Karpas-422 (cell line): ENCODE data around the gene SLC38A8. TPM values are rescaled to one million over a fixed set of nuclear protein-coding genes. Genes with fewer than 3 reads are reported as not detected.

ENCODE experiments used
- DNase-seq: peaks from one replicate; pipeline ENCODE4 v3.0.0-alpha.2; 2015
- H2AFZ ChIP-seq: fragments of 200-600 bp; sonication (generic); 2 replicates; pipeline ENCODE4 v1.6.1; 2014; ENCODE audit warnings: antibody characterized with exemption, low read length, mixed read lengths
- H3K27ac ChIP-seq: fragments of 200-600 bp; sonication (generic); 2 replicates; pipeline ENCODE4 v1.5.1; 2014; ENCODE audit warnings: mild to moderate bottlenecking, low read length, moderate library complexity
- H3K27me3 ChIP-seq: fragments of 200-600 bp; sonication (generic); 2 replicates; pipeline ENCODE4 v1.6.1; 2014; ENCODE audit warnings: low read length, mixed read lengths
- H3K36me3 ChIP-seq: fragments of 200-600 bp; sonication (generic); 2 replicates; pipeline ENCODE4 v1.6.1; 2014; ENCODE audit warnings: low read length, mixed read lengths; ENCODE audit not compliant: insufficient read depth
- H3K4me1 ChIP-seq: fragments of 200-600 bp; sonication (generic); 2 replicates; pipeline ENCODE4 v1.6.1; 2014; ENCODE audit warnings: mild to moderate bottlenecking, low read length, mixed read lengths
- H3K4me2 ChIP-seq: fragments of 200-600 bp; sonication (generic); 2 replicates; pipeline ENCODE4 v1.6.1; 2014; ENCODE audit warnings: low read length, low read depth, mild to moderate bottlenecking; ENCODE audit not compliant: poor library complexity, severe bottlenecking
- H3K4me3 ChIP-seq: fragments of 200-600 bp; sonication (generic); 2 replicates; pipeline ENCODE4 v1.5.1; 2014; ENCODE audit warnings: mild to moderate bottlenecking, antibody characterized with exemption, low read length, mixed read lengths
- H3K79me2 ChIP-seq: fragments of 200-600 bp; sonication (generic); 2 replicates; pipeline ENCODE4 v1.6.1; 2014; ENCODE audit warnings: mild to moderate bottlenecking, low read length, mixed read lengths
- H3K9ac ChIP-seq: fragments of 200-600 bp; sonication (generic); 2 replicates; pipeline ENCODE4 v1.6.0; 2014; ENCODE audit warnings: low read length
- H3K9me2 ChIP-seq: fragments of 200-600 bp; sonication (generic), shearing (Covaris generic); replicated peaks from 2 replicates; pipeline ENCODE4 v1.6.0; 2014; ENCODE audit warnings: mild to moderate bottlenecking, low read length, moderate library complexity; ENCODE audit not compliant: insufficient read depth
- H3K9me3 ChIP-seq: fragments of 300-700, 200-600 bp; sonication (generic); 2 replicates; pipeline ENCODE4 v1.6.1; 2014; ENCODE audit warnings: low read length, mixed read lengths
- H4K20me1 ChIP-seq: fragments of 200-600 bp; sonication (generic); 2 replicates; pipeline ENCODE4 v1.6.1; 2014; ENCODE audit warnings: mild to moderate bottlenecking, antibody characterized with exemption, low read length, low read depth; ENCODE audit not compliant: insufficient read depth
- total RNA-seq: library from RNA; depleted of rRNA; stranded (reverse); fragments of >200 nt; shearing (Covaris generic); gene quantifications from 2 replicates; pipeline ENCODE4 v1.2.3, GENCODE V29; 2014; ENCODE audit warnings: low replicate concordance

Gene SLC38A8
- total RNA-seq, 1 experiment from 2014 or later, result not detected

- H3K4me1 ChIP-seq, result 0 out of 2 replicates have a peak, but pooled peaks cover 4% of the 10 kb centered on the region
- no peaks in the 10 kb centered on the region for H3K9me2 ChIP-seq
- no peaks in the 10 kb centered on the region for H4K20me1 ChIP-seq
- no peaks in the 10 kb centered on the region for H3K9me3 ChIP-seq
- no peak overlapping the region for H3K4me3 ChIP-seq
- no peak overlapping the region for H2AFZ ChIP-seq
- no peaks in the 10 kb centered on the region for H3K79me2 ChIP-seq
- H3K27ac ChIP-seq, result no peak overlapping the region
- no peaks in the 10 kb centered on the region for H3K27me3 ChIP-seq
- H3K9ac ChIP-seq, result no peak overlapping the region
- H3K4me2 ChIP-seq, result no peak overlapping the region
- no peaks in the 10 kb centered on the region for H3K36me3 ChIP-seq
- no peak for DNase-seq
Observed at GRCh38 chr16:84027625-84028024, 15.0 kb downstream of the SLC38A8 start.

- no peak overlapping the region for H3K4me3 ChIP-seq
- H3K4me1 ChIP-seq, result 0 out of 2 replicates have a peak, but pooled peaks cover 4% of the 10 kb centered on the region
- no peak overlapping the region for H3K4me2 ChIP-seq
- H3K27ac ChIP-seq, result no peak overlapping the region
- H3K9me2 ChIP-seq, result no peaks in the 10 kb centered on the region
- no peaks in the 10 kb centered on the region for H3K27me3 ChIP-seq
- H4K20me1 ChIP-seq, result no peaks in the 10 kb centered on the region
- no peaks in the 10 kb centered on the region for H3K79me2 ChIP-seq
- no peak overlapping the region for H3K9ac ChIP-seq
- H3K9me3 ChIP-seq, result no peaks in the 10 kb centered on the region
- H3K36me3 ChIP-seq, result no peaks in the 10 kb centered on the region
- no peak for DNase-seq
- H2AFZ ChIP-seq, result no peak overlapping the region
Observed at GRCh38 chr16:84026606-84027005, 16.0 kb downstream of the SLC38A8 start.

GRCh38 chr16:84024854-84025253, 17.7 kb downstream of the SLC38A8 start:
- Histone ChIP-seq H3K9me3 (no peaks in the 10 kb centered on the region), H4K20me1 (no peaks in the 10 kb centered on the region), H3K4me1 (0 out of 2 replicates have a peak, but pooled peaks cover 4% of the 10 kb centered on the region), H2AFZ (no peak overlapping the region), H3K9me2 (no peaks in the 10 kb centered on the region), H3K36me3 (no peaks in the 10 kb centered on the region), H3K4me3 (no peak overlapping the region), H3K27me3 (no peaks in the 10 kb centered on the region), H3K79me2 (no peaks in the 10 kb centered on the region), H3K27ac (no peak overlapping the region), H3K9ac (no peak overlapping the region), H3K4me2 (no peak overlapping the region)
- no peak for DNase-seq

GRCh38 chr16:84022644-84023043, 20.0 kb downstream of the SLC38A8 start:
- no peaks in the 10 kb centered on the region for H3K9me3 ChIP-seq
- no peak overlapping the region for H3K27ac ChIP-seq
- H3K9me2 ChIP-seq, result no peaks in the 10 kb centered on the region
- H2AFZ ChIP-seq, result no peak overlapping the region
- no peaks in the 10 kb centered on the region for H4K20me1 ChIP-seq
- H3K4me3 ChIP-seq, result no peak overlapping the region
- no peak for DNase-seq
- no peak overlapping the region for H3K9ac ChIP-seq
- H3K79me2 ChIP-seq, result no peaks in the 10 kb centered on the region
- no peak overlapping the region for H3K4me2 ChIP-seq
- H3K36me3 ChIP-seq, result no peaks in the 10 kb centered on the region
- H3K4me1 ChIP-seq, result no peaks in the 10 kb centered on the region
- no peaks in the 10 kb centered on the region for H3K27me3 ChIP-seq

- Histone ChIP-seq H3K27ac (no peak overlapping the region), H3K4me1 (no peaks in the 10 kb centered on the region), H2AFZ (no peak overlapping the region), H3K27me3 (no peaks in the 10 kb centered on the region), H3K9ac (no peak overlapping the region), H3K79me2 (no peaks in the 10 kb centered on the region), H3K4me3 (no peak overlapping the region), H3K9me3 (no peaks in the 10 kb centered on the region), H4K20me1 (no peaks in the 10 kb centered on the region), H3K4me2 (no peak overlapping the region), H3K9me2 (no peaks in the 10 kb centered on the region), H3K36me3 (no peaks in the 10 kb centered on the region)
- no peak for DNase-seq
Observed at GRCh38 chr16:84021488-84021887, 21.1 kb downstream of the SLC38A8 start.

GRCh38 chr16:84020353-84020752, 22.2 kb downstream of the SLC38A8 start:
- Histone ChIP-seq H3K27me3 (no peaks in the 10 kb centered on the region), H3K4me3 (no peak overlapping the region), H2AFZ (no peak overlapping the region), H3K36me3 (no peaks in the 10 kb centered on the region), H3K4me1 (no peaks in the 10 kb centered on the region), H3K4me2 (no peak overlapping the region), H3K9me3 (no peaks in the 10 kb centered on the region), H3K9me2 (no peaks in the 10 kb centered on the region), H3K9ac (no peak overlapping the region), H3K79me2 (no peaks in the 10 kb centered on the region), H4K20me1 (no peaks in the 10 kb centered on the region), H3K27ac (no peak overlapping the region)
- no peak for DNase-seq

- no peaks in the 10 kb centered on the region for H3K9me3 ChIP-seq
- no peak for DNase-seq
- no peaks in the 10 kb centered on the region for H3K9me2 ChIP-seq
- H3K27ac ChIP-seq, result no peak overlapping the region
- H4K20me1 ChIP-seq, result no peaks in the 10 kb centered on the region
- no peak overlapping the region for H3K9ac ChIP-seq
- H2AFZ ChIP-seq, result no peak overlapping the region
- peaks cover 6% of the 10 kb centered on the region; the same call in 1 of the 2 replicates for H3K4me1 ChIP-seq
- no peaks in the 10 kb centered on the region for H3K36me3 ChIP-seq
- no peak overlapping the region for H3K4me2 ChIP-seq
- no peak overlapping the region for H3K4me3 ChIP-seq
- H3K79me2 ChIP-seq, result no peaks in the 10 kb centered on the region
- H3K27me3 ChIP-seq, result no peaks in the 10 kb centered on the region
Observed at GRCh38 chr16:84018710-84019109, 23.9 kb downstream of the SLC38A8 start.

- no peaks in the 10 kb centered on the region for H3K27me3 ChIP-seq
- H4K20me1 ChIP-seq, result no peaks in the 10 kb centered on the region
- H3K4me1 ChIP-seq, result peaks cover 6% of the 10 kb centered on the region; the same call in 1 of the 2 replicates
- no peak overlapping the region for H2AFZ ChIP-seq
- no peak for DNase-seq
- no peak overlapping the region for H3K9ac ChIP-seq
- H3K36me3 ChIP-seq, result no peaks in the 10 kb centered on the region
- H3K4me3 ChIP-seq, result no peak overlapping the region
- no peaks in the 10 kb centered on the region for H3K79me2 ChIP-seq
- no peak overlapping the region for H3K4me2 ChIP-seq
- H3K27ac ChIP-seq, result no peak overlapping the region
- H3K9me2 ChIP-seq, result no peaks in the 10 kb centered on the region
- H3K9me3 ChIP-seq, result no peaks in the 10 kb centered on the region
Observed at GRCh38 chr16:84016477-84016876, 26.1 kb downstream of the SLC38A8 start.

- peaks cover 6% of the 10 kb centered on the region; the same call in 1 of the 2 replicates for H3K4me1 ChIP-seq
- no peaks in the 10 kb centered on the region for H3K9me3 ChIP-seq
- no peak overlapping the region for H3K9ac ChIP-seq
- no peak overlapping the region for H3K4me3 ChIP-seq
- H3K79me2 ChIP-seq, result no peaks in the 10 kb centered on the region
- no peaks in the 10 kb centered on the region for H3K9me2 ChIP-seq
- H3K27ac ChIP-seq, result no peak overlapping the region
- H4K20me1 ChIP-seq, result no peaks in the 10 kb centered on the region
- no peaks in the 10 kb centered on the region for H3K27me3 ChIP-seq
- DNase-seq, result no peak
- H3K36me3 ChIP-seq, result no peaks in the 10 kb centered on the region
- no peak overlapping the region for H3K4me2 ChIP-seq
- no peak overlapping the region for H2AFZ ChIP-seq
Observed at GRCh38 chr16:84015399-84015798, 27.2 kb downstream of the SLC38A8 start.
